Neural progenitor cell (in vitro differentiated cells): ENCODE results near the gene SLC27A5. TPM values are rescaled to one million over a fixed set of nuclear protein-coding genes. Genes with fewer than 3 reads are reported as not detected.
"Not testable (repeated sequence)": the region's sequence is repeated elsewhere in the genome, so short reads cannot be mapped to it uniquely, and the experiment has no call there.

Experiments
- DNase-seq: peaks from one replicate; pipeline ENCODE4 v3.0.0-alpha.2; 2016; ENCODE audit warnings: low spot score
- H2AFZ ChIP-seq: fragments of 200-600 bp; sonication (generic); replicated peaks from 2 replicates; pipeline ENCODE4 v1.6.1; 2016; ENCODE audit warnings: antibody characterized with exemption
- H3F3A ChIP-seq: fragments of 200-600 bp; sonication (generic); 2 replicates; pipeline ENCODE4 v1.6.1; 2016; ENCODE audit warnings: antibody characterized with exemption, low read depth
- H3K27ac ChIP-seq: fragments of 200-600 bp; sonication (generic); 2 replicates; pipeline ENCODE4 v1.5.1; 2016; ENCODE audit warnings: mild to moderate bottlenecking
- H3K27me3 ChIP-seq: fragments of 200-600 bp; sonication (generic); 2 replicates; pipeline ENCODE4 v1.6.1; 2016; ENCODE audit warnings: mild to moderate bottlenecking, moderate library complexity
- H3K36me3 ChIP-seq: fragments of 200-600 bp; sonication (generic); 2 replicates; pipeline ENCODE4 v1.5.1; 2016
- H3K4me1 ChIP-seq: fragments of 200-600 bp; sonication (generic); 2 replicates; pipeline ENCODE4 v1.6.1; 2016; ENCODE audit warnings: mixed run types
- H3K4me2 ChIP-seq: fragments of 200-600 bp; sonication (generic); 2 replicates; pipeline ENCODE4 v1.6.1; 2016
- H3K4me3 ChIP-seq: fragments of 200-600 bp; sonication (generic); 2 replicates; pipeline ENCODE4 v1.5.1; 2016
- H3K79me2 ChIP-seq: fragments of 200-600 bp; sonication (generic); 2 replicates; pipeline ENCODE4 v1.6.1; 2016; ENCODE audit warnings: low read depth
- H3K9ac ChIP-seq: fragments of 200-600 bp; sonication (generic); 2 replicates; pipeline ENCODE4 v1.6.1; 2016
- H3K9me3 ChIP-seq: fragments of 200-600 bp; sonication (generic); 2 replicates; pipeline ENCODE4 v1.5.1; 2016; ENCODE audit warnings: low read depth
- H4K20me1 ChIP-seq: fragments of 200-600 bp; sonication (generic); 2 replicates; pipeline ENCODE4 v1.6.1; 2016; ENCODE audit warnings: low read depth
- H3K27ac Mint-ChIP-seq: 3 replicates; pipeline ENCODE4 v1.8.0; 2021; ENCODE audit warnings: mixed read lengths
- H3K27me3 Mint-ChIP-seq: 2 replicates; pipeline ENCODE4 v1.8.0; 2022; ENCODE audit warnings: low read depth, mild to moderate bottlenecking, inconsistent platforms, moderate library complexity, mixed read lengths; ENCODE audit not compliant: insufficient read depth
- H3K36me3 Mint-ChIP-seq: 3 replicates; pipeline ENCODE4 v1.8.0; 2021; ENCODE audit warnings: mixed read lengths
- H3K4me1 Mint-ChIP-seq: 3 replicates; pipeline ENCODE4 v1.8.0; 2021; ENCODE audit warnings: mixed read lengths
- H3K4me3 Mint-ChIP-seq: 3 replicates; pipeline ENCODE4 v1.8.0; 2021; ENCODE audit warnings: mild to moderate bottlenecking, moderate library complexity, mixed read lengths
- H3K9me3 Mint-ChIP-seq: 3 replicates; pipeline ENCODE4 v1.8.0; 2020; ENCODE audit warnings: mixed read lengths
- EZH2 ChIP-seq: fragments of 200-600 bp; sonication (generic); IDR thresholded peaks from 2 replicates; pipeline ENCODE4 v1.6.1; 2017; ENCODE audit warnings: antibody characterized with exemption, mild to moderate bottlenecking, moderate library complexity
- EZH2phosphoT487 ChIP-seq: fragments of 200-600 bp; sonication (generic); IDR thresholded peaks from 2 replicates; pipeline ENCODE4 v1.6.1; 2017; ENCODE audit warnings: antibody characterized with exemption
- total RNA-seq: library from RNA; depleted of rRNA; stranded (reverse); fragments of >200 nt; gene quantifications from 2 replicates; pipeline ENCODE4 v1.2.3, GENCODE V29; 2015; ENCODE audit warnings: low replicate concordance
- TF ChIP-seq, protein P1 (sequence below): fragments of 200-600 bp; sonication (generic); IDR thresholded peaks from 2 replicates; pipeline ENCODE4 v1.5.1; 2017; ENCODE audit warnings: antibody characterized with exemption, mild to moderate bottlenecking

SLC27A5 gene
- total RNA-seq, 1 donor from 2014 or later: 17.1 TPM

DNA sequence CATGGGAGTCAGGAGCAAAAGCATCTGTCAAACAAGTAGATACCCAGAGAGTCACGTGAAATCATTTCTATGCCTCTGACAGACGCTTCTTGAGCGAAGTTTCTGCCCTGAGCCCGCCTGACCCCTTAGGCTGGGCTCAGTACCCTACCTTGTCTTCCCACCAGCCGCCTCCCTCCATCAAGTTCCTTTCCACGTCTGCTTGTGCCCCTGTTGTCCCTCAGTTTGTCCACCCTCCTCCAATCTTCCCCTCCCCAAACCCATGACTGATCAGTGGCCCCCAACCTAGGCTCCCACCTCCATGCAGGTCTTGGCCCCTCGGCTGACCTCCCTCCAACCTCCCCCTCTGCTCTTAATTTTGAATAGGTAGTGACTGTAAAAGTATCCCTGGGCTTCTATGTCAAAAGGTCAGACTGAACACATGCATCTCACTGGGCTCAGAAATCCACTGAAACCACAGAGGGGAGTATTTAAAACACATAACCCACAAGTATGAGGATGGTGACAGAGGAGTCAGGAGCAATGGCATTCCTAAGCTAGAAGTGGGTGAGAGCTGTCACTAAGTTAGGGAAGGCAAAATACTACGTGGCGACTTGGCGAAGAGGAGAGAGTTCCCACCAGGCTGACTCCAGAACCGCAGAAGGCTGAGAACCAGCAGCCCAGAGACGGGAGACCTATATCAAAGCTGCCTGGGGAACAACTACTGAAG lies 37.3 kb downstream of the SLC27A5 start:
- H3K9me3 ChIP-seq: no peaks in the 10 kb centered on the region
- Mint-ChIP-seq H3K4me3 (peak overlapping the region; percentile 70), H3K36me3 (peaks cover 8% of the 10 kb centered on the region), H3K27ac (no peak overlapping the region), H3K27me3 (peaks cover 6% of the 10 kb centered on the region), H3K9me3 (no peaks in the 10 kb centered on the region), H3K4me1 (peaks cover 15% of the 10 kb centered on the region)
- no peaks in the 10 kb centered on the region for H3K27me3 ChIP-seq
- H4K20me1 ChIP-seq: no peaks in the 10 kb centered on the region
- H3K4me1 ChIP-seq: peaks cover 9% of the 10 kb centered on the region
- H3K79me2 ChIP-seq: no peaks in the 10 kb centered on the region
- H3K4me3 ChIP-seq: no peak overlapping the region
- no peak overlapping the region for H3K9ac ChIP-seq
- DNase-seq: no peak
- H3K27ac ChIP-seq: no peak overlapping the region
- TF ChIP-seq, protein P1, sequence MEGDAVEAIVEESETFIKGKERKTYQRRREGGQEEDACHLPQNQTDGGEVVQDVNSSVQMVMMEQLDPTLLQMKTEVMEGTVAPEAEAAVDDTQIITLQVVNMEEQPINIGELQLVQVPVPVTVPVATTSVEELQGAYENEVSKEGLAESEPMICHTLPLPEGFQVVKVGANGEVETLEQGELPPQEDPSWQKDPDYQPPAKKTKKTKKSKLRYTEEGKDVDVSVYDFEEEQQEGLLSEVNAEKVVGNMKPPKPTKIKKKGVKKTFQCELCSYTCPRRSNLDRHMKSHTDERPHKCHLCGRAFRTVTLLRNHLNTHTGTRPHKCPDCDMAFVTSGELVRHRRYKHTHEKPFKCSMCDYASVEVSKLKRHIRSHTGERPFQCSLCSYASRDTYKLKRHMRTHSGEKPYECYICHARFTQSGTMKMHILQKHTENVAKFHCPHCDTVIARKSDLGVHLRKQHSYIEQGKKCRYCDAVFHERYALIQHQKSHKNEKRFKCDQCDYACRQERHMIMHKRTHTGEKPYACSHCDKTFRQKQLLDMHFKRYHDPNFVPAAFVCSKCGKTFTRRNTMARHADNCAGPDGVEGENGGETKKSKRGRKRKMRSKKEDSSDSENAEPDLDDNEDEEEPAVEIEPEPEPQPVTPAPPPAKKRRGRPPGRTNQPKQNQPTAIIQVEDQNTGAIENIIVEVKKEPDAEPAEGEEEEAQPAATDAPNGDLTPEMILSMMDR: no peak
- TF ChIP-seq EZH2phosphoT487 (no peak), EZH2 (no peak)
- H3K36me3 ChIP-seq: no peaks in the 10 kb centered on the region
- peaks cover 22% of the 10 kb centered on the region for H3F3A ChIP-seq
- H3K4me2 ChIP-seq: peak overlapping the region; percentile 91
- no peak overlapping the region for H2AFZ ChIP-seq

DNA sequence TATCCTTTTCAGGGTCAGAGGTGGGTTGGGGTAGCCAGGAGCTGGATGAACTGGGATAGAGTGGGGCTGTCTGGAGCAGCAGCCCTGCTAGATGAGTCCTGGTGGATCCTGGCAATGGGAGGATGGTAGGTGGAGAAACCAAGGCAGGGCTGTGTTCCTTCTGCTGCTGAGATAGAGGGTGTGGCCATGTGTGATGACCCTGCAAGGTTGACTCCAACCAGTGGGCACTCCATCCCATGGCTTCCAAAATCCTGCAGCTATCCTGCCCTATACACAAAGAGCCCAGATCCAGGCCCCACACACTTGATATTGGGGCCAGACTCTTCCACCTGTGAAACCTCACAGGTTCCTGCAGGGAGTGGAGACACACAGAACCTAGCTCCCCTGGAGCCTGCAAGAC lies 38.0 kb downstream of the SLC27A5 start:
- Histone ChIP-seq H3K79me2 (peaks cover under 1% of the 10 kb centered on the region), H3K36me3 (no peaks in the 10 kb centered on the region), H3K9me3 (no peaks in the 10 kb centered on the region), H3F3A (peaks cover 22% of the 10 kb centered on the region), H3K9ac (no peak overlapping the region), H3K4me1 (peaks cover 9% of the 10 kb centered on the region), H3K4me2 (no peak overlapping the region), H3K27ac (no peak overlapping the region), H3K4me3 (no peak overlapping the region), H3K27me3 (no peaks in the 10 kb centered on the region), H2AFZ (no peak overlapping the region), H4K20me1 (peaks cover 1% of the 10 kb centered on the region)
- Mint-ChIP-seq H3K4me3 (peak overlapping the region; percentile 70), H3K9me3 (no peaks in the 10 kb centered on the region), H3K27ac (no peak overlapping the region), H3K4me1 (peaks cover 16% of the 10 kb centered on the region), H3K27me3 (peaks cover 6% of the 10 kb centered on the region), H3K36me3 (peaks cover 2% of the 10 kb centered on the region)
- TF ChIP-seq, protein P1: no peak
- no peak for TF ChIP-seq EZH2
- TF ChIP-seq EZH2phosphoT487: no peak
- DNase-seq: no peak

DNA sequence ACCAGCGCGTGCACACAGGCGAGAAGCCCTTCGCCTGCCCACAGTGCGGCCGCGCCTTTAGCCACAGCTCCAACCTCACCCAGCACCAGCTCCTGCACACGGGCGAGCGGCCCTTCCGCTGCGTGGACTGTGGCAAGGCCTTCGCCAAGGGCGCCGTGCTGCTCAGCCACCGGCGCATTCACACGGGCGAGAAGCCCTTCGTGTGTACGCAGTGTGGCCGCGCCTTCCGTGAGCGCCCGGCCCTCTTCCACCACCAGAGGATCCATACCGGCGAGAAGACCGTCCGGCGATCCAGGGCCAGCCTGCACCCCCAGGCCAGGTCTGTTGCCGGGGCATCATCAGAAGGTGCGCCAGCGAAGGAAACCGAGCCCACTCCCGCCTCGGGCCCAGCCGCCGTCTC lies 40.1 kb downstream of the SLC27A5 start:
- Mint-ChIP-seq H3K36me3 (peaks cover 2% of the 10 kb centered on the region), H3K4me3 (no peak overlapping the region), H3K9me3 (no peaks in the 10 kb centered on the region), H3K4me1 (peaks cover 25% of the 10 kb centered on the region), H3K27ac (no peak overlapping the region), H3K27me3 (peaks cover 7% of the 10 kb centered on the region)
- TF ChIP-seq EZH2: no peak
- TF ChIP-seq, protein P1: no peak
- TF ChIP-seq EZH2phosphoT487: no peak
- DNase-seq: no peak
- Histone ChIP-seq H3K27me3 (no peaks in the 10 kb centered on the region), H3K4me3 (no peak overlapping the region), H3K9ac (no peak overlapping the region), H3K4me1 (peaks cover 3% of the 10 kb centered on the region), H3K36me3 (no peaks in the 10 kb centered on the region), H2AFZ (no peak overlapping the region), H3K79me2 (peaks cover 9% of the 10 kb centered on the region), H3K27ac (no peak overlapping the region), H3F3A (peaks cover 25% of the 10 kb centered on the region), H4K20me1 (peaks cover 9% of the 10 kb centered on the region), H3K4me2 (no peak overlapping the region), H3K9me3 (no peaks in the 10 kb centered on the region)

DNA sequence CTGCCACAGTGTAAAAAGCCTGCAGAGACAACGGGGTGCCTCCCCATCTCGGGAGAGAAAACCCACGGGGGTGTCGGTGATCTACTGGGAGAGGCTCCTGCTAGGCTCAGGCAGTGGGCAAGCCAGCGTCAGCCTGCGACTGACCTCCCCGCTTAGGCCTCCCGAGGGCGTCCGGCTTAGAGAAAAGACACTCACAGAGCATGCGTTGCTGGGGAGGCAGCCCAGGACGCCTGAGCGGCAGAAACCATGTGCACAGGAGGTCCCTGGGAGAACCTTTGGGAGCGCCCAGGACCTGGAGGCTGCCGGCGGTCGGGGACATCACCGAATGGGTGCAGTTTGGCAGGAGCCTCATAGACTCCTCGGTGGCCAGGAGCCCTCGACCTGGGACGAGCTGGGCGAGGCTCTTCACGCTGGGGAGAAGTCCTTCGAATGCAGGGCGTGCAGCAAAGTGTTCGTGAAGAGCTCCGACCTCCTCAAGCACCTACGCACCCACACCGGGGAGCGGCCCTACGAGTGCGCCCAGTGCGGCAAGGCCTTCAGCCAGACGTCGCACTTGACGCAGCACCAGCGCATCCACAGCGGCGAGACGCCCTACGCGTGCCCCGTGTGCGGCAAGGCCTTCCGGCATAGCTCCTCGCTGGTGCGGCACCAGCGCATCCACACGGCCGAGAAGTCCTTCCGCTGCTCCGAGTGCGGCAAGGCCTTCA lies 40.8 kb downstream of the SLC27A5 start:
- not testable (repeated sequence) for H3K27me3 ChIP-seq, H3K4me3 Mint-ChIP-seq, H3K79me2 ChIP-seq, H3K36me3 ChIP-seq, H4K20me1 ChIP-seq, H3K4me3 ChIP-seq, DNase-seq, H3K4me1 ChIP-seq, H3K27ac ChIP-seq, H3K9me3 Mint-ChIP-seq, H3K9ac ChIP-seq, H3K27me3 Mint-ChIP-seq, H3K9me3 ChIP-seq, H2AFZ ChIP-seq, H3K4me2 ChIP-seq, H3K27ac Mint-ChIP-seq, H3K36me3 Mint-ChIP-seq
- peaks cover 25% of the 10 kb centered on the region for H3K4me1 Mint-ChIP-seq
- H3F3A ChIP-seq: peaks cover 18% of the 10 kb centered on the region
